Smooth muscle cell of trachea (primary cell): ENCODE results near the gene OR13G1. TPM values are rescaled to one million over a fixed set of nuclear protein-coding genes. Genes with fewer than 3 reads are reported as not detected.

Experiments
- total RNA-seq: library from RNA; depleted of rRNA; stranded (reverse); fragments of >200 nt; gene quantifications from 2 replicates; pipeline ENCODE4 v1.2.1, GENCODE V29; 2014

Gene OR13G1, protein sequence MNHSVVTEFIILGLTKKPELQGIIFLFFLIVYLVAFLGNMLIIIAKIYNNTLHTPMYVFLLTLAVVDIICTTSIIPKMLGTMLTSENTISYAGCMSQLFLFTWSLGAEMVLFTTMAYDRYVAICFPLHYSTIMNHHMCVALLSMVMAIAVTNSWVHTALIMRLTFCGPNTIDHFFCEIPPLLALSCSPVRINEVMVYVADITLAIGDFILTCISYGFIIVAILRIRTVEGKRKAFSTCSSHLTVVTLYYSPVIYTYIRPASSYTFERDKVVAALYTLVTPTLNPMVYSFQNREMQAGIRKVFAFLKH
- not detected in 2 replicates for total RNA-seq

GRCh38 chr1:247679639-247680038 is at the start of gene OR13G1:
TSS of gene OR13G1 (minus strand) at chr1:247679739. CDS start at chr1:247673041, 6,698 bp downstream.

DNA sequence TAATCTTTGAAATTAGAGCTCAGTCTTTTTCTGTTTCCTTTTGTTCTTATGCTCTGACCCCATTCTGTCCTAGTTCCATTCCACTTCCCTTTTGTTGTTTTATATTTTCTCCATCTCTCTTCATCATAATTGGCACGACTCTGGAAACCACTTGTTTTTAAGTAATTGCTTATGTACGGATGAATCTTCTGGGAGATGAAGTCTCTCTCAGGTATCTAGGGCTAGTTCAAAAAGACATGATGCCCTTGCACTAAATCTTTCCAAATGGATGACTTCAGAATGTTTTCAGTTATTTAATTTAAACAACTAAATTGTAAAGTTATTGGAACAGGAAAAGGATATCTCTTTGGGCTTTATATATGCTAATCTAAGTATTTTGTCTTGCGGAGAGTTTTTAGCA is 37.0 kb upstream of the OR13G1 start, which contains the start of gene OR6F1:
TSS of gene OR6F1 (minus strand) at position 101 of the 400 bp plus-strand sequence. CDS start 3,891 bp downstream, outside the sequence.

Other genes with a start within 250 kb of the OR13G1 start
- gene OR2B11, start 221.6 kb downstream of the OR13G1 start, total RNA-seq: not detected in 2 replicates
- gene OR2C3, start 143.3 kb downstream of the OR13G1 start, total RNA-seq: not detected in 2 replicates
- not detected in 2 replicates for gene GCSAML, start 130.6 kb downstream of the OR13G1 start, total RNA-seq
- not detected in 2 replicates for gene OR2G2, start 91.4 kb downstream of the OR13G1 start, total RNA-seq
- 0.29 TPM in 1 of 2 replicates, not detected in the other for gene OR2G3, start 74.2 kb downstream of the OR13G1 start, total RNA-seq
- gene OR6F1, start 36.9 kb upstream of the OR13G1 start, total RNA-seq: not detected in 2 replicates
- gene OR14K1, start 58.9 kb upstream of the OR13G1 start, total RNA-seq: not detected in 2 replicates
- gene OR14A2, start 68.4 kb upstream of the OR13G1 start, total RNA-seq: not detected in 2 replicates
- not detected in 2 replicates for gene OR1C1, start 80.8 kb upstream of the OR13G1 start, total RNA-seq
- gene OR14A16, start 144.4 kb upstream of the OR13G1 start, total RNA-seq: not detected in 2 replicates
- not detected in 2 replicates for gene OR11L1, start 162.2 kb upstream of the OR13G1 start, total RNA-seq
- gene TRIM58, start 177.4 kb upstream of the OR13G1 start, total RNA-seq: under 0.01 TPM in 1 of 2 replicates, not detected in the other
- not detected in 2 replicates for gene OR2W3, start 215.8 kb upstream of the OR13G1 start, total RNA-seq
- not detected in 2 replicates for gene OR2T8, start 240.5 kb upstream of the OR13G1 start, total RNA-seq
- gene OR2AJ1, start 245.2 kb upstream of the OR13G1 start, total RNA-seq: not detected in 2 replicates